GM18508 (cell line): ENCODE results near the gene GIPC1.

ENCODE experiments used
- ATAC-seq: cut with Tn5 transposase; IDR thresholded peaks from one replicate; pipeline ENCODE4 v1.9.1; 2021; ENCODE audit warnings: moderate number of reproducible peaks; ENCODE audit not compliant: insufficient read depth, unreplicated experiment

Gene GIPC1

DNA sequence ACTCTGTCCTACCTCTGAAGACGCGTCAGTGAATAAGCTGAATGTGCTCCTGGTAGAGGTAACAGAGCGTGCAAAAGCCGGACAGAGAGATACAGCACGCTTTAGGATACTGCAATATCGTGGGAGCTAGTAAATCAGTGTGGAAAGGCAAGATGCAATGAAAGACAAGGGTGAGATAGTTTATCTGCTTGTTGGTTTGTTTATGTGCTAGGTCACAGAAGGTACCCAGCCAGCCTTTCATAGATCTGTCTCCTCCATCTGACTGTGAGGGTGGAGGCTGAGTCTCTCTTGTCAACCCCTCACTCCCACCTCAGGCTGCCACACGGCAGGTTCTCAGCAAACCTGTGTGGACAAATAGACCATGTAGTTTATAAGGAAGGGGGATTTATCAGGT is 904 bp upstream of the GIPC1 start:
- ATAC-seq = no peak

DNA sequence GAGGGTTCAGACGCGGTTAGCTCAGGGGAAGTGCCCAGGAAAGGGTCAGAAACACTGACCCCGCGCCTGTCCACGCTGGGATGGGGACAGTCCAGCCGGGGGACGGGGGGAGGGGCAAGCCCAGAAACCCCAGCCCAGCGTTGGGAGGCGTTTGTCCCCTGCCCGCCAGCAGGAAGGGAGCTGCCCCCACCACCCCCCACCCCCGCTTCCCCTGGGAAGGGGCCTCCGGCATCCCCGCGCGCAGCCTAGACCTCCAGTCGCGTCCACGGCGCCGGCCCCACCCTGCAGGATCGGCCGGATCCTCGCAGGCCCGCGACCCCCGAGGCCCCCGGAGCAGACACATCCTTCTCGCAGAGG is 277 bp downstream of the GIPC1 start:
- no peak for ATAC-seq

DNA sequence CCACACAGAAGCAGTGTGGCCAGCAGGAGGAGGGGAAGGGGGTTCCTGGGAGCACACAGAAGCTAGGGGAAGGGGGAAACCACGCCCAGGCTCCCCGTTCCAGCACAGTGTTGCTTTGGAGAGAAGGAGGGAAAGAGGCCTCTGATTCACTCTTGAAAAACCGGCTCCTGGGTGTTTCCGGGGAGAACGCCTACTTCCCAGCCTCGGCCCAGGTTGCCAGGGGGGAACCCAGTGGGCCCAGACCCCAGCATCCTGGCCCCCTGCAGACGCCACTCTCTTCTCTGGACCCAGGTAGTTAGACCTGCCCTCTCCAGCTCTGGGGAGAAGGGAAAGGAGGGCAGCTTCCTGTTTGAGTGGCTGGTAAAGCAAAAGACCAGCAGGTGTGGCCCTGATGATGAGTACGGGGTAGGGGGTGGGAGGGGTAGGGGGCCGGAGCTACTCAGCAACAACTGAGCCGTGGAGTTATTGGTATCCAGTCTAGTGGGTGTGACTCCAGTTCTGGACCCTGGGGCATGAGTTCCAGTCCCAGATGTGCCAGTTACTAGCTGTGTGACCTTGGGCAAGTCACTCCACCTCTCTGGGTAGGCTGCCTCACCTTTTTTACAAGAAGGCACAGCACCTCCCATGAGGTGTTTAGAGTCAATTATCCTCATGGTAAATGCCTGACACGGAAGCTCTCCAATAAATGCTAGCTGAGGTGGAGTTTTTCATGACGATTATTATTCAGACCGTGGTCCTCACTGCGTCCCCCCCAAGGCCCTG is 836 bp downstream of the GIPC1 start:
- no peak for ATAC-seq

DNA sequence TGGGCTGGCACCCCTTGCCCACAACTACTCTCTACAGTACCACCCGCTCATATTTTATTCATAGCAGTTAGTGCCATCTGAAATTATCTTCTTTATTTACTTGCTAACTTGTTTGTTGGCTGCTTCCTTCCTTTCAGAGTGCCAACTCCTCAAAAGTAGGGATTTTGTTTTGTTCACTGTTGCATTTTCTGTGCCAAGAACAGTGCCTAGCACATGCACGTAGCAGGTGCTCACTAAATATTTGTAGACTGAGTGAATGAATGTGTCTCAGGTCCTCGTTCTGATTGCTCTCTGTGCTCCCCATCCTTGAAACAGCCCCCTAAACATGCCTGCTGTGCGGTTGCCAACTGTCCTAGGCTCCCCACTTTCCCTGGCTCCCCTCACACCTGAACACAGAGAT is 1.5 kb downstream of the GIPC1 start:
- ATAC-seq = no peak

DNA sequence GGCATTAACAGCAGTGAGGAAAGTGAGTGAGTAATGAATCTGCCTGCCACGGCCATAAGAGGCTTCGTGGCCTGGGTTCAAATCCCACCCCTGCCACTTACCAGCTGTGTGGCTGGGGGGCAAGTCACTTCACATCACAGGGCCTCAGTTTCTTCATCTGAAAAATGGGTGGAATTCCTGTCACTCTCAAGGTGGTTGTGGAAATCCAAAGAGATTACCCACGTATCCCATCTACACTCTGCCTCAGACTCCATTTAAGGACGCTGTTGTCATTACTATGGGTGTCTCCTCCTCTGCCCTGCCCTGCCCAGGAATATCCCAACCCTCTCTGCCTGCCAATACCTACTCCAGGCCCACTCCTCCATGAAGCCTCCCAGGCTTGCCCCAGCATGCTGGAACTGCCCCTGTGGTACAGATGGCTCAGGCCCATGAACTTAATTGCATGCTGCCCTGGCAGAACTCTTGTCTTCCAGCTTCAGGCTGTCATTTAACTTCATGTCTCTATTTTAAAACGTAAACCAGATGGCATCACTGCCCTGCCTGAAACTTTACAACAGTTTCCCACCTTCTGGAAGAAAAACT is 3.1 kb downstream of the GIPC1 start:
- no peak for ATAC-seq

DNA sequence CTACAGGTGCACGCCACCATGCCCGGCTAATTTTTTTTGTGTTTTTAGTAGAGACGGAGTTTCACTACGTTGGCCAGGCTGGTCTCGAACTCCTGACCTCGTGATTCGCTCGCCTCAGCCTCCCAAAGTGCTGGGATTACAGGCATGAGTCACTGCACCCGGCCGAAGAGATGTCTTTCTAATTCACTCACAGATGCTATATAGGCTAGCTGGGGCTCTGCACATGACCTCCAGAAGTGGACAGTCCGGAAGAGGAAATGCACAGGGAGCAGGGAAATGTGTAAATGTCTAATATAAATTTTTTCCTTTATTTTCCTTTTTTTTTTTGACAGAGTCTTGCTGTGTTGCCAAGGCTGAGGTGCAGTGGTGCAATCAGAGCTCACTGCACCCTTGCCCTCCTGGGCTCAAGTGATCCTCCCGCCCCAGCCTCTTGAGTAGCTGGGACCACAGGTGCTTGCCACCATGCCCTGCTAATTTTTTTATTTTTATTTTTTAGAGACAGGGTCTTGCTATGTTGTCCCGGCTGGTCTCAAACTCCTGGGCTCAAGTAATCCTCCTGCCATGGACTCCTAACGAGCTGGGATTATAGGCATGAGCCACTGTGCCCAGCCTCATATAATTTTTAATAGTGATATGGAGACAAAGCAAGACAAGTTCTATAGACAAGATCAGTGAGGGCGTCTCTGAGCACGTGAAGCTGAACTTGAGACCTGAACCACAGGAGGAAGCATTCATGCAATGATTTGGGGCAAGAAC is 8.4 kb downstream of the GIPC1 start:
- no peak for ATAC-seq

DNA sequence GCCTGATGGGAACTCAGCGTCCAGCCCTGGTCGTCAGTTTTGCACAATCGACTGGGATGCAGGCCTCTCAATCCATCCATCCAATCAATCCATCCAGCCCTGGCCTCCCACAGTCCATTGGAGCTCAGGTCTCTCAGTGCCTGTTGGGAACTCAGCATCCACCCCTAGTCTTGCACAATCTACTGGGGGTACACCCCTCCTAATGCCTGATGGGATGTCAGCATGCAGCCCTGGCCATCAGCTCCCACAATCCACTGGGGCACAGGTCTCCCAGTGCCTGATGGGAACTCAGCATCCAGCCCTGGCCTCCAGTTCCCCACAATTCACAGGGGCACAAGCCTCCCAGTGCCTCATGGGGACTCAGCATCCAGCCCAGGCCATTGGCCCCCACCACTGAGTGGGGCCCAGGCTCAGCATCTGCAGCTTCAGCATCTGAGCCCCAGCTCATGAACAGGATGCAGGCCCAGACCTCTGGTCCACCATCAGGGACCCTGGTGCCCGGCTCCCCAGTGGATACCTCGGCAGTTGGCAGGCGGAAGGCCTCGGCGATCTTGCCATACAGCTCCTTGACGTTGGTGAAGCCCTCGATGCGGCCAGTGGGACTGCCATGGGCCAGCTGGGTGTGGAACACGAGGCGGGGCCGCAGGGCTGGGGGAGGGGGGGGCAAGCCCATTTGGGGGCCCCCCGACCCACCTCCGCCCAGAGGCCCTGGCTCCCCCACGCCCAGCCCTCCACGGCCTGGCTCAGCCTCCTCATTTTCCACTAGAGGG is 13.6 kb downstream of the GIPC1 start:
- ATAC-seq = no peak

DNA sequence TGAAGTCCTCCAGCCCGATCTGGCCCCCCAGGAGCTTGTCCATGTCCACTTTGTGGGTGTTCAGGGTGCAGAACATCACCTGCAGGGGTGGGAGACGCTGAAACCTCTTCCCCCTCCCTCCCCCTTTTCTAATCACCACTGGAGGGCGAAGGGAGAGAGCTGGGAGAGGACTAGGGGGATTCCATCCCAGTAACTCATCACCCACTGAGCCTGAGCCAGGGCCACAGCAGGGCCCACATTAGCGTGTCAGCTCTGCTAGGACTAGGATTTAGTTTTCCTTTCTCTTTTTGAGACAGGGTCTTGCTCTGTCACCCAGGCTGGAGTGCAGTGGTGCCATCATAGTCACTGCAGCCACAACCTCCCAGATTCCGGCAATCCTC is 15.2 kb downstream of the GIPC1 start:
- ATAC-seq = no peak

DNA sequence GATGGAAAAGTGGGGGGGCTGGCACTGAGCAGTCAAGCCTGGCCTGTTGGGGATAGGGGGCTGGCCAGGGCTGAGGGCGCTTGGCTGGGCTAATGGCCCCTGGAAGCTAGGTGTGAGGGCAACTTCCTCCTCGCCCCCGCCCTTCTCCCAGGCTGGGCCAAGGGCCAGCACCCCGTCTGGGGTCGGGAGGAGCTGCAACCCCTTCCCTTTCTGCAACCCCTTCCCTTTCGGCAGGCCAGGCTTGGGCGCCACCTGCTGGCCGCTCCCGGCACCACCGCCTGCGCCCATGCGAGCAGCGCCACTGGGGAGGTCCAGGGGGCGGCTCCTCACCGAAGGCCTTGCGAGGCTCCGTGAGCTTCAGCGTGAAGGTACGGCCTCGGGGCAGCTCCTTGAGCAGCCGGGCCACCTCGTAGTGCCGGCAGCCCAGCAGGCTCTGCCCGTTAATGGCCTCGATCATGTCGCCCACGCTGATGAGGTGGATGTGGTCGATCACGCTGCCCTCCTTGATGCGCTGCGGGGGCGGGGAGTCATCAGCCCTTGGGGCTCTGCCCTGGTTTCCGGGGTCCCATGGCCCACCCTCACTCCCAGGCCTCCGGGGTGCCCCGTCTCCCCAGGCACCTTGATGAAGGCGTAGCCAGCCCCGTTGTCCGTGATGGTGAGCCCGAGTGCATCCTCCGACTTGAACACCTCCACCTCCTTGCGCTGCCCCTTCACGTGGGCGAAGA is 15.8 kb downstream of the GIPC1 start:
- no peak for ATAC-seq

DNA sequence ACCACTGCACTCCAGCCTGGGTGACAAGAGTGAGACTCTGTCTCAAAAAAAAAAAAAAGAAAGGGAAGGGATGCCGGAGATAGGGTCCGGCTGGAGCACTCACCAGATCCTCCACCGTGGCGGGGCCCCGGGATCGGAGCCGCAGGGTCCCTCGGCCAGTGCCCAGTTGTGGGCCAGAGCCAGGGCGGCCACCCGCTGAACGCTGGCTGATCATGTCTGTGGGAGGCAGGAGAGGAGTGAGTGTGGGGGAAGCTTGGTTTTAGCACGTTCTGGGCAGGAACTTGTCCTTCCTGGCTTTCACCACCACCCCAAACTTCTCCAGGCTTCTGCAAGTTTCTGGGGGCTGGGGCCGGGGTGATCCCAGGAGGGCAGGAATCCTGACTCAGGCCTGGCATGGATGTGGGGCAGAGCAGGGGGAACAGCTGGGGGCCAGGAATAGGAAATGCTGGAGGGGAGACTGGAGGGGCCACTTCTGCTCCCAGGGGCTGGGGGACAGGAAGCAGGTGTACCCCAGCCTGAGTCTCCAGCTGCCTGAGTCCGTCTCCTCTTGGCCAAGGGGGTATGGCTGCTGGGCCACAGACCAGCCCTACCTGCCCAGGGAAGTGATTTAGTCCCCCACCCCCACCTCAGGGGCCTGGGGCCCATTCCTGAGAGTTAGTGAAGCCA is 16.5 kb downstream of the GIPC1 start:
- ATAC-seq = no peak

DNA sequence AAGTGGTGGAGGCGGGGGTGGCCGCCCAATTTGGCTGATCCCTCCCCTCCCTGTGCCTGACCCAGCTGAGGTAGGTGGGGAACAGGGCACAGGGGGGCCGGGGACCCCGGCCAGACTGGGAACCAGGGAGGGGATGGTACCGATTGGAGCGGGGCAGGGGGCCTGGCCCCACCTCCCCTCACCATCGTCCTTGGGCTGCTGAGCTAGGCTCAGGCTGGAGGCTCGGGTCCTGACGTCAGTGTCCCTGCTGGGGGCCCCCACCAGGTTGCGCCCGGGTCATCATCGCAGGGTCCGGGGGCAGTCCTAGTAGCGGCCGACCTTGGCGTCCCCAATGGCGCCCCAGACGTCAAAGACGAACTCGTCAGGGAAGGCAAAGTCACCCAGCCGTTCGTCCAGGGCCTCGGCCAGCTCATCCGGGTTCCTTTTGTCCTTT is 17.8 kb downstream of the GIPC1 start:
- ATAC-seq = no peak

DNA sequence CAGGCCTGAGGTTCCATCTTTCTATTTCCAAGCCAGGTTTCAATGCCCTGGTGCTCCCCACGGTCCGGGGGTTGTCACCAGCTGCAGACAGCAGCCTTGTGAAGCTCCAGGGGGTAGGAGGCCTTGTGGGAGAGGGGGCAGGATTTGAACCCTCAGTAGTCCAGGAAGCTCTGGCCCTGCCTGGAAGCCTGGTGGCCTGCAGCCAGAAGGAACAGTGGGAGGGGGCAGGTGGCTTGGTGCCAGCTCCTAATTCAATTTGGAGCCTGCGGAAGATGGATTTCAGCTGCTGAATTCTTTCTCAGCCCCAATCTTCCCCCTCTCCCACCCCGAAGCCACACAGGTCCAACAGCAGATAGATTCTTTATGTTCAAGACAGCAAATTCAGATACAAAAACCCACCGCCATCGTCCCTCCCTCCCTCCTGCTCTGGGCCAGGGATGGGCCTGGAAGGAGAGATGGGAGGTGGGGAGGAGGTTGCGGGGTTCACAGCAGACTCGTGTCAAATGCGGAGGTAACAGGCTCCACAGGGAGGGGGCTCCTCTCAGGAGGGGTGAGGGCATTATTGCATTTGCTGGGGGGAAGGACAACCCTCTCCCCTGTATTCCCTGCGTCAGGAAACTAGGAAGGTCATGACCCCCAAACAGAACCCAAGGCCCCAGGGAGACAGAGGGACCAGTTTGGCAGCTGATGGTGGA is 18.4 kb downstream of the GIPC1 start:
- no peak for ATAC-seq

DNA sequence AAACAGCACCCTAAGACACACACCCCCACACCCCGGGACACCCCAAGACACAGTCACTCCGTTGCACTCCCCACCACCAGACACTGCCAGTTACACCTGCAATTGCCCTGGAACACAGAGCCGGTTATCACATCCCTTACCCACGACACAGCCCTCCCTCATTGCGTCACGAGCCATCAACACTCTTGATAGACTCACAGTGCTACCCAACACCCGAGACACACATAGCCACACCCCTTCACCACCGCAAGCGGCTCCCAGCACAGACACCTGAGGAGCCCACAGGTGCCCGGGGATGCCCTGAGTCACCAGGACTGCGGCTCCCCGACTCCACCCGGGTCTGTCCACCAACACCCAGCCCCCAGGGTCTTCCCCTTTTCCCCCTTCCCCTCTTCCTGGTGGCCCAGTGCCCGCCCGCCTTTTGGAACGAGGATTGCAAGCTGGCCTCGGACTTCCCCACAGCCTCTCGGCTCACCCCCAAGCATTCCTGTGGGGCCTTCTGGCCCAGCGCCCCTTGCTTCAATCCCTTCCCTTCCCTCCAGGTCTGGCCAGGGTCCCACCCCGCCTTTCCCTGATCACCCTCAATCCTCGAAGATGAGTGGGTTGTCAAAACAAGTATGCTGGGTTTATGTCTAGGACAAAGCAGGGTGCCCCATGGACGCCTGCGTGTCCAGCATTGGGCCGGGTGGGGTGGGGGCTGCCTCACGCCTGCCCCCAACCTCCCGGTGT is 19.1 kb downstream of the GIPC1 start:
- no peak for ATAC-seq

DNA sequence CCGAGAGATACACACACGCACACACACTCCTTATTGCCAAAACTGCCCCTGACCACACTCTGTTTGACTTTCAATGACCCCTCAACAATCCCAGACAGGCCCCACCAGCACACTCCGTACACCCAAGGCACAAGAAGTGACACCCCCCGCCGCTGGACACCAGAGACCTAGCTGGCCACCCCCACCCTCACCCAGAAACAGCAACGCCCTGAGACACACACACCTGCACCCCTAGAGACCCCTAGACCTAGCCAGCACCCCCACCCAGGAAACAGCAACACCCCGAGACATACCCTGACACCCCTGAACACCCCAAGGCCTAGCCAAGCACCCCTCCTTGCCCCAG is 19.6 kb downstream of the GIPC1 start:
- no peak for ATAC-seq

DNA sequence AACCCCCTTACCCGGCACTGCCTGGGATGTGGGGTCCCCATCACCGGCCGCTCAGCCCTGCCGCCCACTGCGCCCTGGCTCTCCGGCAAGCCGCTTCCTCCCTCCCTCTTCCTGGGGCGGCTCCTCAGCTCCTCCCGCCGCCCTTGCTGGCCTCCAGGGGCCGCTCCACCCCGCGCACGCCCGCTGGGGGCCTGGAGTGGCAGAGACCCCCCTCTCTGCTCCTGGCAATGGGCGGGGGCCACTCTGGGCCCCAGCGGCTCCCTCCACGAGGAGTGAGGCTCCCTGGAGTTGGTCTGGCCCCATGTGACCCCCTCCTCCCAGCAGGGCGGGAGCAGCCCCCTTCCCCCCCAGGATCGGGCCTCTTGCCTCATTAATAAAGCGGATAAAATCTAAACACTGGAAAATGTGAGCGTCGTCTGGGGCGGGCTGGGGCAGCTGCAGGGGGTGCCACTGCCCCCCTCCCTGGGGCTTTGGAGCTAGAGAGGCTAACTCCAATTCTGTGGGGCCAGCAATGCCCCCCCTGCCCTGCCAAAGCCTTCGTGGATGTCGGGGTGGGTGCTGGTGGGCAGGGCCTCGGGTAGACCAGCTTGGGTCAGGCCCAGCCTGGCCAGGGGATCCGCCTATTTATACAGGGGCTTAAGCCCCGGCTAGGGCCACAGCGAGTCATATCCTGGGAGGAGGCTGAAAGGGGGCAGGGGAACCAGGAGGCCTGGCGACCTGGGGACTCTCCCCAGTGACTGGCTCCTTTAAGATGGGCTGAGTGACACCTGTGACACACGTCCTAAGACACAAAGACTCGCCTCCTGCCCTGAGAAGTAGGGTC is 20.5 kb downstream of the GIPC1 start, which contains the start of gene PTGER1:
Gene PTGER1, minus strand, starts transcription at position 104 of the 823 bp plus-strand sequence. CDS start 1,034 bp downstream, outside the sequence.
- ATAC-seq = no peak

DNA sequence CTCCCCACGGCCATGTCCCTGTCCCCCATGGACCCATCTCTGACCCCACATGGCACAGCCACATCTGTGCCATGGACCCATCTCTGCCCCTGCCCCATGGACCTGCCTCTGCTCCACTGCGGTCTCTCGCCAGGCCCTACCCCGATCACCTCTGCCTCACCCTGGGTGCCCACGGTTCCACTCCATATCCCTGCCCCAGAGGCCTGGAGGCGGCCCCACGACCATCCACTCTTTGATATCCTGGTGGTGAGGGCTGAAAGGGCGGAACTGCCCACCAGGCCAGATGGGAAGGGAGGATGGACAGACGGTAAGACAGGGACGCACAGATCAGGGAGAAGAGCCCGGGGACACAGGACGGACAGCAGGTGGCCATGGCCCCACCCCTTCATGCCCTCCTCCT is 21.1 kb downstream of the GIPC1 start:
- ATAC-seq = no peak

DNA sequence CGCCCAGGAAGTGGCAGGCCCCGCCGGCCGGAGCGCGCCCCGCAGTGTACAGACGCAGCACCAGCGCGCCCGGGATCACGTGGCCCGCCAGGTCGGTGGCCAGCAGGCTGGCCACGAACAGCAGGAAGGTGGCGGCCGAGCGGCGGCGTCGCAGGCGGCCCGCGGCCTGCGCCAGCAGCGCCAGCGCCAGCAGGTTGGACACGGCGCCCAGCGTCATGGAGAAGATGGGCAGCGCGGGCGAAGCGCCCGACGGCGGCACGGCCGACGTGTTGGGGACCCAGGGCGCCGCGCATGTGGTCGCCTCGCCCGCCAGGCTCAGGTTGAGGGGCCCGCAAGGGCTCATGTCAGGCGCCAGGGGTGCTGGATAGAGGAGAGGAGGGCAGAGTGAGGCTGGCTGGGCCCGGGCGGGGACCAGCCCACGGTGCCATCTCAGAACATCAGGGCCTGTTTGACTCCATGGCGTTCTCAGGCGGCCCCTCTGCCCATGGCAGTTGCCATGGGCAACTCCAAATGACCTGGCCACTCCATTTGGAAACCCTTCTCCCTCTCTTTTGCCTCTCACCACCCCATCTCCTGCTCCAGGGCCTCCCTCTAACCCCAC is 21.8 kb downstream of the GIPC1 start:
- ATAC-seq = no peak
